Erythroblast (primary cell): ENCODE results near the gene NPW.

ENCODE experiments used
- GATA1 ChIP-seq: IDR thresholded peaks from 2 replicates; pipeline ENCODE4 v1.6.1; 2011; ENCODE audit warnings: low read depth, mild to moderate bottlenecking, control low read depth, low read length, moderate library complexity
- POLR2A ChIP-seq: IDR thresholded peaks from 2 replicates; pipeline ENCODE4 v1.6.1; 2011; ENCODE audit warnings: mild to moderate bottlenecking, low read length

DNA sequence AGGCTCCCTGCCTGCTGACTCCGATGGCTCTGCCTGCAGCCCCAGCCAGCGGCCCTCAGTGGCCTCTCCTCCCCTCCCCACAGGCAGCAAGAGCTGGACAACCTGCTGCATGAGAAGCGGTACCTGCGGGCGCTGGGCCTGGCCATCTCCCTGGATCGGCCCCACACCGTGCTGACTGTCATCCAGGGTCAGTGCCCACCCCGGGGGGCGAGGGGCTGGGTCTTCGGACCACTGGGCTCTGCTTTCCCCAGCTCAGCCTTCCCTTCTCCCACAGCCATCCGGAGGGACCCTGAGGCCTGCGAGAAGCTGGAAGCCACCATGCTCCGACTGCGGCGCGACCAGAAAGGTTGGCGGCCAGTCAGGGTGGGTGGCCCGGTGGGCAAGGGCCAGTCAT is 41.7 kb upstream of the NPW start:
- TF ChIP-seq POLR2A: no peak
- no peak for TF ChIP-seq GATA1
